Measurements from ENCODE around the gene NEDD9.

Gene NEDD9

DNA sequence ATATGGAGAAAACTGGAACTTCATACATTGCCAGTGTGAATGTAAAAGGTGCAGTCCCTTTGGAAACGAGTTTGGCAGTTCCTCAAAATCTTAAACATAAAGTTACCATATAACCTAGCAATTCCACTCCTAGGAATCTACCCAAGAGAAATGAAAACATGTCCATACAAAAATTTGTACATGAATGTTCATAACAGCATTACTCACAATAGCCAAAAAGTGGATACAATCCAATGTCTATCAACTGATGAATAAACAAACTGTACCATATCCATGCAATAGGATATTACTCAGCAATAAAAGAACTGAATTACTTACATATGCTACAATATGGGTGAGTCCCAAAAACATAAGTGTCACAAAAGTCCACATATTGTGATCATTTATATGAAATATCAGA is 72.3 kb downstream of the NEDD9 start:
- TF ChIP-seq EZH2phosphoT487 (IDR thresholded peaks at IDR 0.05; ENCODE audit: borderline replicate concordance) = no peak
- TF ChIP-seq, protein P1, sequence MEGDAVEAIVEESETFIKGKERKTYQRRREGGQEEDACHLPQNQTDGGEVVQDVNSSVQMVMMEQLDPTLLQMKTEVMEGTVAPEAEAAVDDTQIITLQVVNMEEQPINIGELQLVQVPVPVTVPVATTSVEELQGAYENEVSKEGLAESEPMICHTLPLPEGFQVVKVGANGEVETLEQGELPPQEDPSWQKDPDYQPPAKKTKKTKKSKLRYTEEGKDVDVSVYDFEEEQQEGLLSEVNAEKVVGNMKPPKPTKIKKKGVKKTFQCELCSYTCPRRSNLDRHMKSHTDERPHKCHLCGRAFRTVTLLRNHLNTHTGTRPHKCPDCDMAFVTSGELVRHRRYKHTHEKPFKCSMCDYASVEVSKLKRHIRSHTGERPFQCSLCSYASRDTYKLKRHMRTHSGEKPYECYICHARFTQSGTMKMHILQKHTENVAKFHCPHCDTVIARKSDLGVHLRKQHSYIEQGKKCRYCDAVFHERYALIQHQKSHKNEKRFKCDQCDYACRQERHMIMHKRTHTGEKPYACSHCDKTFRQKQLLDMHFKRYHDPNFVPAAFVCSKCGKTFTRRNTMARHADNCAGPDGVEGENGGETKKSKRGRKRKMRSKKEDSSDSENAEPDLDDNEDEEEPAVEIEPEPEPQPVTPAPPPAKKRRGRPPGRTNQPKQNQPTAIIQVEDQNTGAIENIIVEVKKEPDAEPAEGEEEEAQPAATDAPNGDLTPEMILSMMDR (conservative IDR thresholded peaks at IDR 0.05; ENCODE audit: low read length) = no peak
- Histone ChIP-seq H3K9me3 (ENCODE audit: insufficient read depth, low read depth, low read length) (no peaks in the 10 kb centered on the region), H3F3A (ENCODE audit: low read depth) (no peaks in the 10 kb centered on the region), H3K4me3 (ENCODE audit: low read length, poor library complexity, severe bottlenecking) (no peak overlapping the region), H4K20me1 (ENCODE audit: insufficient read depth, low read length, poor library complexity, severe bottlenecking) (no peaks in the 10 kb centered on the region), H3K79me2 (ENCODE audit: insufficient read depth, low read length) (no peaks in the 10 kb centered on the region), H3K9me2 (replicated peaks; ENCODE audit: low read depth, low read length) (no peaks in the 10 kb centered on the region), H3K27me3 (ENCODE audit: insufficient read depth, low read length, poor library complexity, severe bottlenecking) (no peaks in the 10 kb centered on the region), H2AFZ (ENCODE audit: low read length) (no peak overlapping the region), H3K36me3 (ENCODE audit: insufficient read depth, low read length) (no peaks in the 10 kb centered on the region), H3K9ac (ENCODE audit: low read depth, low read length, poor library complexity, severe bottlenecking) (no peak overlapping the region), H3K4me1 (ENCODE audit: insufficient read depth, low read length, poor library complexity, severe bottlenecking) (no peaks in the 10 kb centered on the region), H3K4me2 (ENCODE audit: low read depth, low read length, poor library complexity, severe bottlenecking) (no peak overlapping the region)

DNA sequence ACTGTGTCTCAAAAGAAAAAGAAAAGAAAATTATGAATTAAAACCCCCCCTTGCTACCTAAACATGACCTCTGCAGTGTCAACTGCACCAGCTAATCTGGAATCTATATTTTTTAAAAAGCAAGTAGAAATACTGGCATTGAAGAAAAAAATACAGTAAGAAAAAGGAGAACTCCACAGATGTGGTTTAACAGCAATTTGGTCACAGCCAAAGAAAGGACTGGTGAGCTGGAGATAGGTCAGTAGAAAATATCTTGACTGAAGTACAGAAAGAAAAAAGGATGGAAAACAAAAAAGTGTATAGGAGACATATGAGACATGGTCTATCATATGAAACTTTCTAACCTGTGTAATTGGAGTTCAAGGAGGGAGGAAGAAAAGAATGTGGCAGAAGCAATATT is 76.9 kb downstream of the NEDD9 start:
- no peaks in the 10 kb centered on the region for H3K9me2 ChIP-seq (replicated peaks; ENCODE audit: low read depth, low read length)
- H3K79me2 ChIP-seq (ENCODE audit: insufficient read depth, low read length) = no peaks in the 10 kb centered on the region
- no peaks in the 10 kb centered on the region for H3K9me3 ChIP-seq (ENCODE audit: insufficient read depth, low read depth, low read length)
- no peaks in the 10 kb centered on the region for H3K4me1 ChIP-seq (ENCODE audit: insufficient read depth, low read length, poor library complexity, severe bottlenecking)
- no peaks in the 10 kb centered on the region for H3K36me3 ChIP-seq (ENCODE audit: insufficient read depth, low read length)
- no peaks in the 10 kb centered on the region for H4K20me1 ChIP-seq (ENCODE audit: insufficient read depth, low read length, poor library complexity, severe bottlenecking)
- no peak overlapping the region for H2AFZ ChIP-seq (ENCODE audit: low read length)
- H3K4me3 ChIP-seq (ENCODE audit: low read length, poor library complexity, severe bottlenecking) = no peak overlapping the region
- H3F3A ChIP-seq (ENCODE audit: low read depth) = no peaks in the 10 kb centered on the region
- TF ChIP-seq EZH2phosphoT487 (IDR thresholded peaks at IDR 0.05; ENCODE audit: borderline replicate concordance) = no peak
- TF ChIP-seq, protein P1 (conservative IDR thresholded peaks at IDR 0.05; ENCODE audit: low read length) = no peak
- H3K9ac ChIP-seq (ENCODE audit: low read depth, low read length, poor library complexity, severe bottlenecking) = no peak overlapping the region
- H3K27me3 ChIP-seq (ENCODE audit: insufficient read depth, low read length, poor library complexity, severe bottlenecking) = no peaks in the 10 kb centered on the region
- H3K4me2 ChIP-seq (ENCODE audit: low read depth, low read length, poor library complexity, severe bottlenecking) = no peak overlapping the region

DNA sequence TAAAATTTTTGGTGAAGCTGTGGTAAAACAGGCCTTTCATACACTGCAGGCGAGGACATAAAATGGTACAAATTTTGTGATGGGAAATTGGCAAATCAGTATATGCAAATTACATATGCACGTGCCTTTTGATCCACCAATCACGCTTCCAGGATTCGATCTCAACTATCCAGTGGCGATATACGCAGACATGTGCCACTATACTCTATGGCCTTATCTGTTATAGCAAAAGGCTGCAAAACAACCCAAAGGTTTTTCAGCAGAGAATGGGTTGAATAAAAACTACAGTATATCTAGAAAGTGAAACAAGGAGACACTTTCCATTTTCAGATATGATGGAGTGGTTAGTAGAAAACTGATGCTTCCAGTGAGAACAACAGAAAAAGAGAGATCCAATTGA is 79.0 kb downstream of the NEDD9 start:
- no peak overlapping the region for H3K4me3 ChIP-seq (ENCODE audit: low read length, poor library complexity, severe bottlenecking)
- no peak overlapping the region for H3K4me2 ChIP-seq (ENCODE audit: low read depth, low read length, poor library complexity, severe bottlenecking)
- H3K36me3 ChIP-seq (ENCODE audit: insufficient read depth, low read length) = no peaks in the 10 kb centered on the region
- no peak for TF ChIP-seq EZH2phosphoT487 (IDR thresholded peaks at IDR 0.05; ENCODE audit: borderline replicate concordance)
- TF ChIP-seq, protein P1 (conservative IDR thresholded peaks at IDR 0.05; ENCODE audit: low read length) = no peak
- no peaks in the 10 kb centered on the region for H3K27me3 ChIP-seq (ENCODE audit: insufficient read depth, low read length, poor library complexity, severe bottlenecking)
- no peak overlapping the region for H3K9ac ChIP-seq (ENCODE audit: low read depth, low read length, poor library complexity, severe bottlenecking)
- no peaks in the 10 kb centered on the region for H3K4me1 ChIP-seq (ENCODE audit: insufficient read depth, low read length, poor library complexity, severe bottlenecking)
- no peaks in the 10 kb centered on the region for H4K20me1 ChIP-seq (ENCODE audit: insufficient read depth, low read length, poor library complexity, severe bottlenecking)
- H3K9me3 ChIP-seq (ENCODE audit: insufficient read depth, low read depth, low read length) = no peaks in the 10 kb centered on the region
- no peaks in the 10 kb centered on the region for H3K79me2 ChIP-seq (ENCODE audit: insufficient read depth, low read length)
- no peaks in the 10 kb centered on the region for H3K9me2 ChIP-seq (replicated peaks; ENCODE audit: low read depth, low read length)
- H2AFZ ChIP-seq (ENCODE audit: low read length) = no peak overlapping the region
- no peaks in the 10 kb centered on the region for H3F3A ChIP-seq (ENCODE audit: low read depth)
